Activated T-helper 2 cell treated with anti-CD3 and anti-CD28 coated beads, Interferon-gamma antibody, Interleukin-2, Interleukin-4, amounts not matched to agents 10 μg/mL and 5 μg/mL and 100 μg/mL, durations not matched to agents 14 hours and 24 hours and 36 hours (primary cell): ENCODE measurements around the gene CLEC16A. TPM values are rescaled to one million over a fixed set of nuclear protein-coding genes. Genes with fewer than 3 reads are reported as not detected.

Experiments
- DNase-seq: peaks from one replicate; pipeline ENCODE4 v3.0.0; 2021; ENCODE audit warnings: low spot score
- H3K27ac Mint-ChIP-seq: one replicate; pipeline ENCODE4 v1.8.0; 2021; ENCODE audit warnings: mixed read lengths
- H3K27me3 Mint-ChIP-seq: one replicate; pipeline ENCODE4 v1.8.0; 2021; ENCODE audit warnings: low read depth, mixed read lengths
- H3K36me3 Mint-ChIP-seq: one replicate; pipeline ENCODE4 v1.8.0; 2021; ENCODE audit warnings: low read depth, mixed read lengths
- H3K4me1 Mint-ChIP-seq: one replicate; pipeline ENCODE4 v1.8.0; 2021; ENCODE audit warnings: low read depth, mixed read lengths
- H3K4me3 Mint-ChIP-seq: one replicate; pipeline ENCODE4 v1.8.0; 2021; ENCODE audit warnings: low read depth, mild to moderate bottlenecking, moderate library complexity, mixed read lengths
- H3K9me3 Mint-ChIP-seq: one replicate; pipeline ENCODE4 v1.8.0; 2021; ENCODE audit warnings: mixed read lengths
- intact Hi-C: fragments of 100-400 bp; cut with micrococcal nuclease; formaldehyde crosslinking; loops from one replicate; pipeline ENCODE4 v1.15.1; 2023
- total RNA-seq: library from RNA; stranded (reverse); gene quantifications from 2 replicates; pipeline ENCODE4 v1.2.3, GENCODE V29; 2022

CLEC16A gene
- total RNA-seq, 1 donor from 2014 or later, result 48.7 TPM

- H3K27me3 Mint-ChIP-seq, result no peaks in the 10 kb centered on the region
- no peaks in the 10 kb centered on the region for H3K9me3 Mint-ChIP-seq
- intact Hi-C loops, result no loop called here
- DNase-seq, result no peak
- H3K4me1 Mint-ChIP-seq, result peaks cover 60% of the 10 kb centered on the region
- peaks cover 12% of the 10 kb centered on the region for H3K36me3 Mint-ChIP-seq
- H3K27ac Mint-ChIP-seq, result peak overlapping the region; percentile 46
- no peak overlapping the region for H3K4me3 Mint-ChIP-seq
Observed at GRCh38 chr16:11193494-11193893, 249.1 kb downstream of the CLEC16A start.

GRCh38 chr16:11194913-11195312 is 250.5 kb downstream of the CLEC16A start:
- Mint-ChIP-seq H3K4me1 (peaks cover 59% of the 10 kb centered on the region), H3K4me3 (no peak overlapping the region), H3K36me3 (peaks cover 12% of the 10 kb centered on the region), H3K27ac (peak overlapping the region; percentile 71), H3K9me3 (no peaks in the 10 kb centered on the region), H3K27me3 (no peaks in the 10 kb centered on the region)
- no peak for DNase-seq
- intact Hi-C loops, result no loop called here

GRCh38 chr16:11196286-11196828 is 252.0 kb downstream of the CLEC16A start:
- DNase-seq, result no peak
- H3K4me3 Mint-ChIP-seq, result no peak overlapping the region
- no peaks in the 10 kb centered on the region for H3K9me3 Mint-ChIP-seq
- peaks cover 12% of the 10 kb centered on the region for H3K36me3 Mint-ChIP-seq
- intact Hi-C loops, result no loop called here
- H3K27ac Mint-ChIP-seq, result peak overlapping the region; percentile 71
- no peaks in the 10 kb centered on the region for H3K27me3 Mint-ChIP-seq
- H3K4me1 Mint-ChIP-seq, result peaks cover 51% of the 10 kb centered on the region

- Mint-ChIP-seq H3K27ac (peak overlapping the region; percentile 63), H3K9me3 (no peaks in the 10 kb centered on the region), H3K36me3 (peaks cover 12% of the 10 kb centered on the region), H3K4me3 (no peak overlapping the region), H3K4me1 (peaks cover 59% of the 10 kb centered on the region), H3K27me3 (no peaks in the 10 kb centered on the region)
- intact Hi-C loops, result no loop called here
- no peak for DNase-seq
Observed at GRCh38 chr16:11198375-11198774, 254.0 kb downstream of the CLEC16A start.

GRCh38 chr16:11198828-11199227 is 254.5 kb downstream of the CLEC16A start:
- Mint-ChIP-seq H3K27me3 (no peaks in the 10 kb centered on the region), H3K36me3 (peaks cover 12% of the 10 kb centered on the region), H3K27ac (no peak overlapping the region), H3K4me1 (peaks cover 55% of the 10 kb centered on the region), H3K4me3 (no peak overlapping the region), H3K9me3 (no peaks in the 10 kb centered on the region)
- no peak for DNase-seq
- intact Hi-C loops, result no loop called here

- no peak overlapping the region for H3K4me3 Mint-ChIP-seq
- no peaks in the 10 kb centered on the region for H3K27me3 Mint-ChIP-seq
- peaks cover 54% of the 10 kb centered on the region for H3K4me1 Mint-ChIP-seq
- no peaks in the 10 kb centered on the region for H3K9me3 Mint-ChIP-seq
- no peak overlapping the region for H3K27ac Mint-ChIP-seq
- H3K36me3 Mint-ChIP-seq, result peaks cover 12% of the 10 kb centered on the region
- no peak for DNase-seq
- intact Hi-C loops, result no loop called here
Observed at GRCh38 chr16:11200592-11200991, 256.2 kb downstream of the CLEC16A start.

- intact Hi-C loops, result no loop called here
- Mint-ChIP-seq H3K27me3 (no peaks in the 10 kb centered on the region), H3K4me1 (peaks cover 58% of the 10 kb centered on the region), H3K4me3 (no peak overlapping the region), H3K9me3 (no peaks in the 10 kb centered on the region), H3K36me3 (peaks cover 6% of the 10 kb centered on the region), H3K27ac (peak overlapping the region; percentile 22)
- no peak for DNase-seq
Observed at GRCh38 chr16:11201498-11202259, 257.3 kb downstream of the CLEC16A start.

GRCh38 chr16:11202260-11203091 is 258.1 kb downstream of the CLEC16A start:
- peak overlapping the region; percentile 62 for H3K27ac Mint-ChIP-seq
- H3K27me3 Mint-ChIP-seq, result no peaks in the 10 kb centered on the region
- no peak for DNase-seq
- H3K36me3 Mint-ChIP-seq, result peaks cover 3% of the 10 kb centered on the region
- intact Hi-C loops, result no loop called here
- no peaks in the 10 kb centered on the region for H3K9me3 Mint-ChIP-seq
- H3K4me1 Mint-ChIP-seq, result peaks cover 64% of the 10 kb centered on the region
- no peak overlapping the region for H3K4me3 Mint-ChIP-seq

- intact Hi-C loops, result no loop called here
- no peak for DNase-seq
- Mint-ChIP-seq H3K36me3 (peaks cover 1% of the 10 kb centered on the region), H3K4me1 (peaks cover 57% of the 10 kb centered on the region), H3K27ac (peak overlapping the region; percentile 14), H3K27me3 (no peaks in the 10 kb centered on the region), H3K9me3 (peaks cover 3% of the 10 kb centered on the region), H3K4me3 (no peak overlapping the region)
Observed at GRCh38 chr16:11203111-11203623, 258.8 kb downstream of the CLEC16A start.

- H3K9me3 Mint-ChIP-seq, result peaks cover 6% of the 10 kb centered on the region
- H3K27ac Mint-ChIP-seq, result peak overlapping the region; percentile 6
- H3K36me3 Mint-ChIP-seq, result no peaks in the 10 kb centered on the region
- no peaks in the 10 kb centered on the region for H3K27me3 Mint-ChIP-seq
- no peak overlapping the region for H3K4me3 Mint-ChIP-seq
- peaks cover 49% of the 10 kb centered on the region for H3K4me1 Mint-ChIP-seq
- DNase-seq, result no peak
- intact Hi-C loops, result no loop called here
Observed at GRCh38 chr16:11204513-11205047, 260.2 kb downstream of the CLEC16A start.

GRCh38 chr16:11205065-11205699 is 260.8 kb downstream of the CLEC16A start:
- intact Hi-C loops, result no loop called here
- no peaks in the 10 kb centered on the region for H3K36me3 Mint-ChIP-seq
- H3K27ac Mint-ChIP-seq, result peak overlapping the region; percentile 6

More at GRCh38 chr16:11205065-11205699, 260.8 kb downstream of the CLEC16A start:
- Mint-ChIP-seq H3K4me3 (no peak overlapping the region), H3K4me1 (peaks cover 49% of the 10 kb centered on the region), H3K27me3 (no peaks in the 10 kb centered on the region), H3K9me3 (peaks cover 6% of the 10 kb centered on the region)
- DNase-seq, result no peak
